ENCODE data around the gene WBP2NL. TPM values are rescaled to one million over a fixed set of nuclear protein-coding genes. Genes with fewer than 3 reads are reported as not detected.

WBP2NL gene
- total and polyA plus RNA-seq, 8 donors = 1.6 to 5.2 (median 3.0) TPM

DNA sequence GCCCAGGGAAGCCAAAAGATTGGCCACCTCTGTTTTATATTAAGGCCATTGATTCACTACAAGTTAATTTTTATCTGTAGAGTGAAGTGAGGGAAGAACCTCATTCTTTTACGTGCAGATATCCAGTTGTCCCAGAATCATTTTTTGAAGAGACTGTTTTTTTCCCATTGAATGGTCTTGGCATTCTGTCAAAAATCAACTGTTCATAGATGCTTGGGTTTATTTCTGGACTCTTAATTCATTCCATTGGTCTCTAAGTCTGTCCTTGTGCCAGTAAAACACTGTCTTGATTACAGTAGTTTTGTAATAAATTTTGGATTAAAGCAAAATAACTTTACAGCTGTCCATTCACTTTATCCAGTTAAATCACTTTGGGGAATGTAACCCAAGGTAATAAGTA is 26.8 kb downstream of the WBP2NL start:
- H3K4me1 ChIP-seq = no peaks in the 10 kb centered on the region
- H3K36me3 ChIP-seq = no peaks in the 10 kb centered on the region
- H3K4me3 ChIP-seq = no peak overlapping the region
- no peaks in the 10 kb centered on the region for H3K27me3 ChIP-seq
- intact Hi-C loops (cut with DNase I) = no loop called here
- ATAC-seq = no peak
- DNase-seq = peak in 2 of 4 donors; percentile 10 to 15
- TF ChIP-seq, protein P1, sequence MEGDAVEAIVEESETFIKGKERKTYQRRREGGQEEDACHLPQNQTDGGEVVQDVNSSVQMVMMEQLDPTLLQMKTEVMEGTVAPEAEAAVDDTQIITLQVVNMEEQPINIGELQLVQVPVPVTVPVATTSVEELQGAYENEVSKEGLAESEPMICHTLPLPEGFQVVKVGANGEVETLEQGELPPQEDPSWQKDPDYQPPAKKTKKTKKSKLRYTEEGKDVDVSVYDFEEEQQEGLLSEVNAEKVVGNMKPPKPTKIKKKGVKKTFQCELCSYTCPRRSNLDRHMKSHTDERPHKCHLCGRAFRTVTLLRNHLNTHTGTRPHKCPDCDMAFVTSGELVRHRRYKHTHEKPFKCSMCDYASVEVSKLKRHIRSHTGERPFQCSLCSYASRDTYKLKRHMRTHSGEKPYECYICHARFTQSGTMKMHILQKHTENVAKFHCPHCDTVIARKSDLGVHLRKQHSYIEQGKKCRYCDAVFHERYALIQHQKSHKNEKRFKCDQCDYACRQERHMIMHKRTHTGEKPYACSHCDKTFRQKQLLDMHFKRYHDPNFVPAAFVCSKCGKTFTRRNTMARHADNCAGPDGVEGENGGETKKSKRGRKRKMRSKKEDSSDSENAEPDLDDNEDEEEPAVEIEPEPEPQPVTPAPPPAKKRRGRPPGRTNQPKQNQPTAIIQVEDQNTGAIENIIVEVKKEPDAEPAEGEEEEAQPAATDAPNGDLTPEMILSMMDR (IDR thresholded peaks at IDR 0.05) = no peak
- no peaks in the 10 kb centered on the region for H3K9me3 ChIP-seq
- no peak overlapping the region for H3K27ac ChIP-seq

DNA sequence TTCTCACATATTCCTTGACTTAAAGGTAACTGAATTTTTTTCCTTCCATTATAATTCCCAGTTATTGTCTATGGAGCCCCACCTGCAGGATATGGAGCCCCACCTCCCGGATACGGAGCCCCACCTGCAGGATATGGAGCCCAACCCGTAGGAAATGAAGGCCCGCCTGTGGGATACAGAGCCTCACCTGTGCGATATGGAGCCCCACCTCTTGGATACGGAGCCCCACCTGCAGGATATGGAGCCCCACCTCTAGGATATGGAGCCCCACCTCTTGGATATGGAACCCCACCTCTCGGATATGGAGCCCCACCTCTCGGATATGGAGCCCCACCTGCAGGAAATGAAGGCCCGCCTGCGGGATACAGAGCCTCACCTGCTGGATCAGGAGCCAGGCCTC is 28.1 kb downstream of the WBP2NL start:
- intact Hi-C loops (cut with DNase I) = no loop called here
- H3K4me3 ChIP-seq = no peak overlapping the region
- no peaks in the 10 kb centered on the region for H3K9me3 ChIP-seq
- DNase-seq (no peak), ATAC-seq (no peak)
- TF ChIP-seq, protein P1 (IDR thresholded peaks at IDR 0.05) = no peak
- no peak overlapping the region for H3K27ac ChIP-seq
- no peaks in the 10 kb centered on the region for H3K27me3 ChIP-seq
- H3K4me1 ChIP-seq = no peaks in the 10 kb centered on the region
- no peaks in the 10 kb centered on the region for H3K36me3 ChIP-seq

DNA sequence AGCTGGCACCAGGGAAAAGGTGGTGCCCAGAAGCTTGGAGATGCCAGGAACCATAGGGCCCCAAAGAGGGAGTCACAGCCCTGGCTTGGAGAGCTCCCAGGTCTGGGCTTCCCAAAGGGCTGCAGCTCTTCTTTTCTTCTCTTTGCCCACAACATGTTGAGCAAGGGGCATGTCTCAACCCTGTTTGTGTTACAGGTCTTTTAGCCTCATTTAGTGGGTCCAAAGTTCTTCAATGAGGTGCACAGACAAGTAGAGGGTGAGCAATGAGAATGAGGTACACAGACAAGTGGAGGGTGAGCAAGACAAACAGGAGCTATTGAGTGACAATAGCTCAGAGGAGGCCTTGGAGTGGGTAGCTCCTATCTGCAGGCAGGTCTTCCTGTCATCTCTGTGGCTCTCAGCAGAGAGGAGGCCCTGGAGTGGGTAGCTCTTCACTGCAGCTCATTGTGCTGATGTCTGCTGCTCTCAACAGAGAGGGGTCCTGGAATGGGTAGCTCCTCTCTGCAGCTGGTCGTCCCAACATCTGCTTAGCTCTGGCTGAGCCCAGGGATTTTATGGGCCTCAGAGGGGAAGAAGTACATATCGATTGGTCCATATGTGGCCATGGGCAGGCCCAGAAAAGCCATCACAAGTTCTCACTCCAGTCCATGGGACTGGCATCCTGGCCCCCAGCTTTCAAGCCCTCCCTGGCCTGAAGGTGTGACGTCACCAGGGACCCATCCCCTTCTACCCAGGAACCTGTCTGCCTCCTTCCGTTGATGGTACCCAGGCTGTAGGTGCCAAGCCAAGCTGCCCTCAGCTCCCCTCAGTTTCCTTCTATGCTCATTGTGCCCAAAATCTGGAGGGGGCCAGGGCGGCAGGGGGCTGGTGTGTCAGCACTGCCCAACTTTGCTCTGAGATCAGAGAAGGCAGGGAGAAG is 34.9 kb downstream of the WBP2NL start:
- ATAC-seq (no peak), DNase-seq (no peak)
- intact Hi-C loops (cut with DNase I) = no loop called here
- no peaks in the 10 kb centered on the region for H3K4me1 ChIP-seq
- H3K27ac ChIP-seq = no peak overlapping the region
- no peaks in the 10 kb centered on the region for H3K27me3 ChIP-seq
- H3K36me3 ChIP-seq = no peaks in the 10 kb centered on the region
- no peak overlapping the region for H3K4me3 ChIP-seq
- TF ChIP-seq, protein P1 (IDR thresholded peaks at IDR 0.05) = no peak
- H3K9me3 ChIP-seq = peaks cover 0 to 12% of the 10 kb centered on the region in 2 donors

DNA sequence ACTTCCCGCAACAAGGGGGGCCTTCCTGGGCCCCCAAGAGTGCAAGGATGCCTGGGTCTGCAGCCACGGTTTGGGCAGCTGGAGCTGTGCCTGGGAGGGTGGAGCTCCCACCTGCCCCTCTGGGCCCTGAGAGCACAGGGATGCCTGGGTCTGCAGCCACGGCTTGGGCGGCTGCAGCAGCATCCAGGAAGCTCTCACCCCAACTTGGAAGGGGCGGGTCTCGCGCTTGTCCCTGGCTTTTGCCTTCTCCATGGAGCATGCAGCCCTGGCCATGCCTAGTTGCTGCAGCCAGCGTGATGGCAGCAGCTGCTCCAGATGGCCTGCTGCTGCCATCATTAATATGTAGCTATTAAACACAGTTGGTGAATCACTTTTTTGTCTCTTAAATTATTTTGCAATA is 36.7 kb downstream of the WBP2NL start:
- no peak overlapping the region for H3K27ac ChIP-seq
- intact Hi-C loops (cut with DNase I) = no loop called here
- H3K36me3 ChIP-seq = no peaks in the 10 kb centered on the region
- DNase-seq = no peak
- H3K4me1 ChIP-seq = no peaks in the 10 kb centered on the region
- H3K4me3 ChIP-seq = no peak overlapping the region
- TF ChIP-seq, protein P1 (IDR thresholded peaks at IDR 0.05) = no peak
- no peak for ATAC-seq
- H3K9me3 ChIP-seq = peaks cover 0 to 12% of the 10 kb centered on the region in 2 donors
- H3K27me3 ChIP-seq = no peaks in the 10 kb centered on the region

DNA sequence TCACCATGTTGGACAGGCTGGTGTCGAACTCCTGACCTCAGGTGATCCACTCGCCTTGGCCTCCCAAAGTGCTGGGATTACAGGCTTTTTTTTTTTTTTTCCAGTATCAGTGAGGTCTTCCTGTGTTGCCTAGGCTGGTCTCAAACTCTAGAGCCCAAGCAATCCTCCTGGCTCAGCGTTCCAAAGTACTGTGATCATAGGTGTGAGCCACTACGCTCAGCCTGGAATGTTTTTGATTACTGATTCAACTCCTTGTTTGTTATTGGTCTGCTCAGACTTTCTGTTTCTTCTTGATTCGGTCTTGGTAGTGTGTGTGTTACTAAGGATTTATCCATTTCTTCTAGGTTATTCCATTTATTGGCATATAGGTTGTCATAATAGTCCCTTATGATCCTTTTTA is 40.7 kb downstream of the WBP2NL start:
- Histone ChIP-seq H3K36me3 (no peaks in the 10 kb centered on the region), H3K9me3 (peaks cover 0 to 18% of the 10 kb centered on the region in 2 donors), H3K4me1 (no peaks in the 10 kb centered on the region), H3K27ac (no peak overlapping the region), H3K4me3 (no peak overlapping the region), H3K27me3 (no peaks in the 10 kb centered on the region)
- no peak for DNase-seq
- no peak for ATAC-seq
- TF ChIP-seq, protein P1 (IDR thresholded peaks at IDR 0.05) = no peak
- intact Hi-C loops (cut with DNase I) = no loop called here

All from left lung (tissue), 10 donors.